Stimulated activated CD4-positive, alpha-beta T cell treated with anti-CD3 and anti-CD28 coated beads, Interleukin-2, amount 100 ng/mL, for 24 hours (primary cell): ENCODE data around the gene MRPL37.

Experiments
- DNase-seq, 2 donors: peaks; one replicate each; pipeline ENCODE4 v3.0.0-alpha.2; 2020

The MRPL37 gene

GRCh38 chr1:54266195-54266594 is 66.2 kb downstream of the MRPL37 start:
- no peak for DNase-seq

DNA sequence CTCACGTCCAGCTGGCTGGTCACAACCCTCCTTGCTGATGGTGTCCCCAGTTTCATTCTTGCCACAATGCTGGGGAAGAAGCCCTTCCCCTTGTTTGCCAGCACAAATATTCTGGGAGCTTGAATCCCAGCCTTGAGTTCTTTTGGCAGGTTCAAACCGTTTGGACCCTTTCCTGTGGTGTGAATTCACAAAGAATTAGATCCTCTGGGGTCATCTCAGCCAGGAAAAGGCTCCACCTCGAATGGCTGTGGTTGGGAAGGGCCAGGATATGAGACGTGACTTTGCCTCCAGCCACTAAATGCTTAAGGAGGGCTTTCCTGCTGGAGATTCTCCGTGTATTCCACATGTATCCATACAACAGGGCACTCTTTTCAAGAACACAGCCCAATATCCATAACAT is 66.9 kb downstream of the MRPL37 start:
- no peak for DNase-seq
